Measurements from ENCODE around the gene RARS2. TPM values are rescaled to one million over a fixed set of nuclear protein-coding genes. Genes with fewer than 3 reads are reported as not detected.

Gene RARS2
- total RNA-seq, 1 experiment from 2014 or later = 47.2 TPM

GRCh38 chr6:87514831-87515230 lies 75.0 kb downstream of the RARS2 start:
- TF ChIP-seq CTCF (conservative IDR thresholded peaks at IDR 0.05; ENCODE audit: low read depth, low read length) (no peak), EZH2 (IDR thresholded peaks at IDR 0.05; ENCODE audit: borderline replicate concordance, low read depth, low read length, poor library complexity, severe bottlenecking) (no peak)

GRCh38 chr6:87504441-87504840 lies 85.3 kb downstream of the RARS2 start:
- POLR2A ChIA-PET (ENCODE audit: low non-redundant PET) = interaction anchor here (0.5 kb wide), 1 partner anchor 9 kb away, joined by 9 read pairs; no protein-coding TSS in a partner anchor
- CTCF ChIA-PET = no interaction called here
- Histone ChIP-seq H3K27ac (ENCODE audit: low read depth, low read length, poor library complexity, severe bottlenecking) (no peak overlapping the region), H3K4me1 (ENCODE audit: insufficient read depth, low read length, poor library complexity, severe bottlenecking) (no peaks in the 10 kb centered on the region), H3K9me3 (ENCODE audit: low read depth, low read length, poor library complexity, severe bottlenecking) (no peaks in the 10 kb centered on the region), H3K27me3 (replicated peaks; ENCODE audit: insufficient read depth, low read depth, low read length, poor library complexity) (no peaks in the 10 kb centered on the region), H3K4me3 (ENCODE audit: low read depth, low read length, poor library complexity, severe bottlenecking) (no peak overlapping the region), H3K36me3 (ENCODE audit: insufficient read depth, low read length, poor library complexity, severe bottlenecking) (peaks cover 9% of the 10 kb centered on the region)
- TF ChIP-seq CTCF (conservative IDR thresholded peaks at IDR 0.05; ENCODE audit: low read depth, low read length) (no peak), EZH2 (IDR thresholded peaks at IDR 0.05; ENCODE audit: borderline replicate concordance, low read depth, low read length, poor library complexity, severe bottlenecking) (no peak)
- intact Hi-C loops (cut with micrococcal nuclease; ENCODE audit: unreplicated experiment) = no loop called here
- BruUV-seq (replicated peaks) = no TSS peak
- no peak for DNase-seq (ENCODE audit: low spot score)

More at GRCh38 chr6:87514831-87515230, 75.0 kb downstream of the RARS2 start:
- H3K27me3 ChIP-seq (replicated peaks; ENCODE audit: insufficient read depth, low read depth, low read length, poor library complexity) = no peaks in the 10 kb centered on the region
- no TSS peak for BruUV-seq (replicated peaks)
- H3K4me3 ChIP-seq (ENCODE audit: low read depth, low read length, poor library complexity, severe bottlenecking) = no peak overlapping the region
- H3K4me1 ChIP-seq (ENCODE audit: insufficient read depth, low read length, poor library complexity, severe bottlenecking) = no peaks in the 10 kb centered on the region
- peaks cover 46% of the 10 kb centered on the region for H3K36me3 ChIP-seq (ENCODE audit: insufficient read depth, low read length, poor library complexity, severe bottlenecking)
- POLR2A ChIA-PET (ENCODE audit: low non-redundant PET) = no interaction called here
- H3K9me3 ChIP-seq (ENCODE audit: low read depth, low read length, poor library complexity, severe bottlenecking) = no peaks in the 10 kb centered on the region
- H3K27ac ChIP-seq (ENCODE audit: low read depth, low read length, poor library complexity, severe bottlenecking) = peak overlapping the region; percentile 26
- CTCF ChIA-PET = no interaction called here
- intact Hi-C loops (cut with micrococcal nuclease; ENCODE audit: unreplicated experiment) = no loop called here
- peak; percentile 11 for DNase-seq (ENCODE audit: low spot score)

- CTCF ChIA-PET = no interaction called here
- POLR2A ChIA-PET (ENCODE audit: low non-redundant PET) = no interaction called here
- no peak for TF ChIP-seq CTCF (conservative IDR thresholded peaks at IDR 0.05; ENCODE audit: low read depth, low read length)
- TF ChIP-seq EZH2 (IDR thresholded peaks at IDR 0.05; ENCODE audit: borderline replicate concordance, low read depth, low read length, poor library complexity, severe bottlenecking) = no peak
Measured at GRCh38 chr6:87501809-87502572, 87.8 kb downstream of the RARS2 start.

More at GRCh38 chr6:87501809-87502572, 87.8 kb downstream of the RARS2 start:
- H3K27ac ChIP-seq (ENCODE audit: low read depth, low read length, poor library complexity, severe bottlenecking) = no peak overlapping the region
- H3K9me3 ChIP-seq (ENCODE audit: low read depth, low read length, poor library complexity, severe bottlenecking) = no peaks in the 10 kb centered on the region
- H3K4me1 ChIP-seq (ENCODE audit: insufficient read depth, low read length, poor library complexity, severe bottlenecking) = no peaks in the 10 kb centered on the region
- H3K27me3 ChIP-seq (replicated peaks; ENCODE audit: insufficient read depth, low read depth, low read length, poor library complexity) = no peaks in the 10 kb centered on the region
- no TSS peak for BruUV-seq (replicated peaks)
- H3K36me3 ChIP-seq (ENCODE audit: insufficient read depth, low read length, poor library complexity, severe bottlenecking) = peaks cover 9% of the 10 kb centered on the region
- H3K4me3 ChIP-seq (ENCODE audit: low read depth, low read length, poor library complexity, severe bottlenecking) = no peak overlapping the region
- DNase-seq (ENCODE audit: low spot score) = no peak
- intact Hi-C loops (cut with micrococcal nuclease; ENCODE audit: unreplicated experiment) = no loop called here
